HG03175 (cell line): ENCODE data around the gene EPB42.
"Not testable (repeated sequence)": the region's sequence is repeated elsewhere in the genome, so short reads cannot be mapped to it uniquely, and the experiment has no call there.

ENCODE experiments used
- ATAC-seq: cut with Tn5 transposase; IDR thresholded peaks from one replicate; pipeline ENCODE4 v1.9.1; 2021; ENCODE audit warnings: mild to moderate bottlenecking, moderate library complexity; ENCODE audit not compliant: unreplicated experiment

EPB42 gene

GRCh38 chr15:43242616-43243015 lies 21.8 kb upstream of the EPB42 start:
- ATAC-seq = no peak

GRCh38 chr15:43241100-43241499 lies 20.3 kb upstream of the EPB42 start:
- ATAC-seq = no peak

DNA sequence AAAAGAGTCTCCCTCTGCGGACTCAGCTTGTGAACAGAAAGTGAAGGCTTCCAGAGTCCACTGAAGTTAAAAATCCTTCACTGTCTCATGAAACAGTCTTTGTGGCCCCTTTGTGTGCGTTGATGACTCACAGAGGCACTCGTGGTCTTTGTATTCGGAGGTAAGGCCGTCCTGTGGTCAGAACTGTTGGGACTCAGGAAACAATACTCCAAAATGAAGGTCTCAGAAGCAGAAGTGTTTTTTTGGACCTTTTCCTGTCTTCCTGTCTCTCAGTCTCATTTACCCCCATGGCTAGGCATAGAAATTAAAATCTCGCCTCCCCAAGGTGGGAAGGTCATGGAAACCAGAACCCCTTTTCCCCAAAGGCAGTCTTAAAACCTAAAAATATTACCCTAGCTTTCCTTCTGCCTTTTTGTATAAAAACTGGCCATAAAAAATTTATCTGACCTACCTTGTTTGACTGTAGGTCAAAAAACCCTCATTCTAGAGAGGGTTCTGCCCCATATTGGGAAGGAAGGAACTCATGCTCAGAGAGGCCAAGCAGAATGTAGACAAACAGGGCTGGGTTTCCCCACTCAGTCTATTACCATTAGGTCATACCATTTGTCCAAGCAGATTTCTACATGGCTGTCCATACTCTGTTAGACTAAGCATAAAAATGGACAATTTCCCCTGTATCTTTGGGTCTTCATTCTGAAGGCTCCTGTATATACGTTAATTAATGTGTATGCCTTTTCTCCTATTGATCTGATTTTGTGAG lies 19.1 kb upstream of the EPB42 start:
- ATAC-seq = no peak

GRCh38 chr15:43238671-43239131 lies 17.9 kb upstream of the EPB42 start:
- no peak for ATAC-seq

- no peak for ATAC-seq
Measured at GRCh38 chr15:43237842-43238470, 17.1 kb upstream of the EPB42 start.

- no peak for ATAC-seq
Measured at GRCh38 chr15:43235536-43235935, 14.7 kb upstream of the EPB42 start.

DNA sequence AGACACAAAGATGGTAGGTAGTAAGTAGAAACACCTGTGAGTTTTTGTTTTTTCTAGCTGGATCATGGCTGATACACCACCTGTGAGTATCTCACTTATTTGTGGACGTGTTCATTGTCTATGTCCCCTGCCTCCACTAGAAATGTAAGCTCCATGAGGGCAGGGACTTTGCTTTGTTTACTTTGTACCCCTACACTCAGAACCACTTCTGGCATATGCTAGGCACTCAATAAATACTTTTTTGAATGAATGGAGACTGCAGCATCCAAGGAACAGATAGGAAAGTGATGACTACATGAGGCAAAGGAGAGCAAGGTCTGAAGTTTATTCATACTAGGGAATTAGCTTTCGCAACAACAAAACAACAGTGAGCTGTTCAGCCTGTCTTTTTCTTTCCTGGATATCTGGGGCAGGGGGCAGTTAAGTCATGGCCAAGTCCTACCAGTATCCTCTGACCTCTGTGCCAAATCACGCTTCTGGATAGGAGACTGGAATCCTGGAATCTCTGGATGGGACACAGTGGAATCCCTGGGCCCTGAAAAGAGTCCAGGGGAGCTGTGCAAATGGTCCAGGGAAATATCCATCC lies 11.6 kb upstream of the EPB42 start:
- ATAC-seq = no peak

GRCh38 chr15:43230640-43231115 lies 9.9 kb upstream of the EPB42 start:
- ATAC-seq = no peak

DNA sequence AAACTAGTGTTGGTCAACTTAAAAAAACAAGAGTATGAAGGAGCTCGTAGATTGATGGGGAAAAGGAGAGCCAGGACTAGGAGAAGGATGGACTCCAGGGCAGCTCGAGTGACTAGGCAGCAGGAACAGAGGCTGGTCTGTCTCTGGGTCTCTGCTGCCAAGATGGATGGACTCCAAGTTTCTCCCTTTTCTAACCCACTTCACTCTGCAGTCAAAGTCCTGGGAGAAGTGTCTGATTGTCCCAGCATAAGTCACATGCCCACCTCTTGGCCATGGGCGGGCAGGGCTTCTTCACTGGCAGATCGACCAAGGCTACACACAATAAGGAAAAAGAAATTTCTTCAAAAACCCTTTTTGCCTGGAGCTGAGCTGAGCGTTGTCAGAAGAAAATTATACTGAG lies 9.2 kb upstream of the EPB42 start:
- no peak for ATAC-seq

GRCh38 chr15:43226436-43227305 lies 5.9 kb upstream of the EPB42 start:
- ATAC-seq = no peak

DNA sequence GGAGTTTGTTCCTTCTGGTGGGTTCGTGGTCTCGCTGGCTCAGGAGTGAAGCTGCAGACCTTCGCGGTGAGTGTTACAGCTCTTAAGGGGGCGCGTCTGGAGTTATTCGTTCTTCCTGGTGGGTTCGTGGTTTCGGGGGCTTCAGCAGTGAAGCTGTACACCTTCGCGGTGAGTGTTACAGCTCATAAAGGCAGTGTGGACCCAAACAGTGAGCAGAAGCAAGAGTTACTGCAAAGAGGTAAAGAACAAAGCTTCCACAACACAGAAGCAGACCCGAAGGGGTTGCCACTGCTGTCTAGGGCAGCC lies 5.1 kb upstream of the EPB42 start:
- not testable (repeated sequence) for ATAC-seq

DNA sequence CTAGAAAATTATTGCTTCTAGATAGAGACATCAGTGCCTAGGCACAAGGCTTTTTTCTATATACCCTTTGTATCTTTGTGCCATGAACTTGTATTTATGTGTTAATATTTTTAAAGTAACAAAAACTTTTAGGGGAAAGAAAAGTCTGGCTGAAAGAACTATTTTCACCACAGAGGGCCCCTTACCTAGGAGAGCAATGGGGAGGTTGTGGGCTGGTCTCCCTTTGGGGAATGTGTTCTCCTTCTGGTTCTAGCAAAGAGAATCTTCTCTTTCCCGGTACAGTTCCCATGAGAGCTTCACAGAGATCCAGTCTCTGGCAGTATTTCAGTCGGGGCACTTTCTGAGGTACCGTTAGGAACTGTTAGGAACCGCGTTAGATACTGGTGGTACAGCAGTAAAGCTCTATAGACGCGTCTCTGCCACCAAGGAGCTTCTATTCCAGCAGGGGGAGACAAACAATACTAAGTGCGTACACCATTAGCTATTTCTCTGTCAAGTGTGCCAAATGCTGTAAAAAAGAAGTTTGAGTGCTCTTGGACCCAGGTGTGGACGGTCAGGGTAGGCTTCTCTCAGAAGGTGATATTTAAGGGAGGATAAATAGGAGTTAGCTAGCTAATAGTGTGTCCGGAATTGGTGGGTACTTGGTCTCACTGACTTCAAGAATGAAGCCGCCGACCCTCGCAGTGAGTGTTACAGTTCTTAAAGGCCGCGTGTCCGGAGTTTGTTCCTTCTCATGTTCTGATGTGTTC lies 4.6 kb upstream of the EPB42 start:
- ATAC-seq = no peak

GRCh38 chr15:43221422-43221821 lies 604 bp upstream of the EPB42 start:
- no peak for ATAC-seq

DNA sequence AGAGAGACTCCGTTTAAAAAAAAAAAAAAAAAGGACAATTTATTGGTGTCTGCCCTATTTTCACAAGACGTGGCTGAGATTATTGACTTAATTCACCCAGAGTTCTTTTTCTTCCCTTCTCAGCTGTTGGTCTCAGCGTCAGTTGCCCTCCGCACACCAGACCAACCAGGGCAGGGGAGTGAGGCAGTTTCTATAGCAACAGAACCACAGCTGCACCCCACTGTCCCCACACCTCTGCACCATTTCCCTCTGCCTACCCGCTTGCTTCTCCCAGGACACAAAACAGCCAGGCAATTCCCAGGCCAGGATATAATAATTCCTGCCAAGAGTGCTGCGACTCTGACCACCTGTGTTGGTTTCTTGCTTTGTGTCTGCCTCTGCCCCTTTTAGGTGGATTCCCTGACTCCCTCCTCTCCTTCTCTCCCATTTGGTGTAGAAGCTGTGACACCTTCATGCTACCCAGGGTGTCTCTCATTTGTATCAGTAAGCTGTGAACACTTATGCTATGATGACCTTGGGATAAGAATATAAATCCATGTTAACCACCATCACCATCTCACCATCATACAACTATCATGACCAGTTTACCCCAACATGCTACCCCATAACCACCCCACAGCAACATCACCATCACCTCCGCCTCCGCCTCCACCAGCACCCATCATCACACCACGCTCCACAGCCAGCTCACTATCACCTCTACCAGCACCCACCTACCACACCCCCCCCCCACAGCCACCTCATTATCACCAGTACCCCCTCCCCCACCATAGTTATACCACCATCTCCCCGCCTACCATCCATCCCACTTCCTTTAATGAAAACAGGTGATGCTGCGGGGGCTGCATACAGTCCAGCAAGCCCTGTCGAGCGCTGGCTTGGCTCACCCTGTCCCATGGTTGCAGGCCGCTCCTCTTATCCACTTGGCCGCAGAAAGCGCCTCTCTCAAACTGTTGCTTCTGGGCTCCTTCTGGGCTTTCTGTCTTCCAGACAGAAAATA lies 589 bp downstream of the EPB42 start:
- ATAC-seq = no peak

- ATAC-seq = no peak
Measured at GRCh38 chr15:43218908-43219706, 1.7 kb downstream of the EPB42 start.

GRCh38 chr15:43215961-43216360 lies 4.9 kb downstream of the EPB42 start:
- no peak for ATAC-seq

- ATAC-seq = no peak
Measured at GRCh38 chr15:43214592-43215295, 6.1 kb downstream of the EPB42 start.

DNA sequence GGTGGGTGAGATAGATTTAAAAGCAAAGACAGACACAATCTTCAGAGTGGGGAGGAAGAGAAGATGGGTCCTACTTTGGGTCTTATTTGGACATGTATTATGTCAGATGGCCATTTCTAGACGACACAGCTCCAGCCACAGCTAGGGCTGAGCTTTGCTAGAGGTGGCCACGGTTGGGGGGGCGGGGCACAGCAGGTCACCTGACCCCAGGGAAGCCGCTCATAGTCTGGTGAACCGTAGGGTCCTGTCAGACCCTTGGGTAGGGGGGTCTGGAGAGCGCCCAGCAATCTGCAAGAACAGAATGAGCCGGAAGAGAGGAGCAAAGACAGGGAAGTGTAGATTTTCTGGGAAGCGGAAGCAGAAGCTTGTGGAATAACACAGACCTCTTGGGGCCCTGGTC lies 6.6 kb downstream of the EPB42 start:
- ATAC-seq = no peak
